GM21526 (cell line): ENCODE measurements around the gene TPD52L1.

Source experiments
- ATAC-seq: cut with Tn5 transposase; IDR thresholded peaks from one replicate; pipeline ENCODE4 v1.9.1; 2021; ENCODE audit warnings: moderate library complexity; ENCODE audit not compliant: unreplicated experiment, low FRiP score

Gene TPD52L1

DNA sequence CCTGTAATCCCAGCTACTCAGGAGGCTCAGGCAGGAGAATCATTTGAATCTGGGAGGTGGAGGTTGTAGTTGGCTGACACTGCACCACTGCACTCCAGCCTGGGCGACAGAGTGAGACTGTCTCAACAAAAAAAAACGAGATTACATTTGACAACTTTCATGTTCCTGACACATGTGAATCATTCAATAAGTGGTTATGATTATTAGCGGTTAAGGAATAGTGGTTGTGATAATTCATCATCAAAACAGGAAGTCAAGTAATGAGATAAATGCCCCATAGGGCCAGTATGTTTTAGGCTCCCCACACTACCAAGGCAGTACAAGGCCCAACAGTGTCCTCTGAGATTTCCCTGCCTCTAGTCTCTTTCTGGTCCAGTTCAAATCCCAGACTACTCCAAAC lies 145.7 kb downstream of the TPD52L1 start:
- no peak for ATAC-seq

DNA sequence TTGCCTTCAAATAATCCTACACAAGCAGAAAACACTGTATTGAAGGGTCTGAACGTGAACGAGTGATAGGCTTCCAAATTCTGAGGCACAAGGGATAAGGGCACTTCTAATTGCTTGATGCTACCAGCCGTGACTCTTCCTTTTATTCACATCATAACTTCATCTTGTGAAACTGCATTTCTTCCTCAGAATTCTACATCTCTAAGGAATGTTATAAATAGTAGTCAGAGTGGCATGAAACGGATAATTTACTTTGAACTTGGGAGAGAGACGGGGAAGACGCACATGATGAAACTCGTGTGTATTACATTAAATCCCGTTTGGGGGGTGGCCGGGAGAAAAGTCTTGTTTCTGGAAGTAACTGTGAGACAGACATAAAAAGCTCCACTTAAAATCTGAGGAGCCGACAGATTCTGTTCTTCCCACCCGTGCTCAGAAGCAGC lies 147.4 kb downstream of the TPD52L1 start:
- no peak for ATAC-seq

DNA sequence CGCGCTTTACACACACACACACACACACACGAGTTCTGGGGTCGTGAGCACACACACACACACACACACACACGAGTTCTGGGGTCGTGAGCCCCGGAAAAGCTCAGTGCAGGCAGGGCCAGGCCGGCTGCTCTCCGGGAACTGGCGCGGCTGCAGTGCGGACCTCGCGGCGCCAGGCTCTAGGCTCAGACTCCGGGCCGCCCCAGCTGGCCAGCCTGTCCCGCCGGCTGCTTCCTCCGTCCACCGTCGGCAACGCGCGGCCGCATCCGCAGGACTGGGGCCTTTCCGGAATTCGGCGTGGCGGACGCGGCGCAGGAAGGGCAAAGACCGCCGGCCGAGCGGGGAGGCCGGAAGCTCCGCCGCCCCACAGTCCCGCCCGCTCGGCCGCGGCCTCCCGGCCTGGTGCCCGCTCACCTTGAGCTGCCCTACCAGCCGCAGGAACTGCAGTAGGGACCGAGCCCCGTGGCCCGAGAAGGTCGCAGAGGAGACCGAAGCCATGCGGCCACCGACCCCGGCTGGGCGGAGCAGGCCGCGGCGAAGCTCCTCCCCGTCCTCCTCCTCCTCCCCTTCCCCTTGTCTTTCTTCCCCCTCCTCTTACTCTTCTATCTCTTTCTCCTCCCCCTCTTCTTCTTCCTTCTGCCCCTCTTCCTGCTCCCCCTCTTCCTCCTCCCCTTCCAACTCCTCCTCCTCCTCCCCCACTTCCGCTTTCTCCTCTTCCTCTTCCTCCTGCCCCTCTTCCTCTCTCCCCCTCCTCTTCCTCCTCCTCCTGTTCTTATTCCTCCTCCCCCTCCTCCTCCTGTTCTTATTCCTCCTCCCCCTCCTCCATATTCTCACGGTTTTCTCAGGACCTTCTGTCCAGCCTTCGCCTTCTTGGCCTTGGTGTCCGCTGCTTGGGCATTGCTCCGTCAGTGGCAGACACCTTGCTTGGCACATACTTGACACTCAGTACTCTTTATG lies 148.1 kb downstream of the TPD52L1 start, which contains the start of gene HDDC2:
HDDC2 (minus strand) TSS at position 533 of the 957 bp plus-strand sequence; CDS start at position 498, 35 bp downstream.
- ATAC-seq = peak; percentile 81

- ATAC-seq = no peak
These were observed 149.4 kb downstream of the TPD52L1 start for GRCh38 chr6:125302840-125303511.

- no peak for ATAC-seq
These were observed 149.9 kb downstream of the TPD52L1 start for GRCh38 chr6:125303512-125303854.

DNA sequence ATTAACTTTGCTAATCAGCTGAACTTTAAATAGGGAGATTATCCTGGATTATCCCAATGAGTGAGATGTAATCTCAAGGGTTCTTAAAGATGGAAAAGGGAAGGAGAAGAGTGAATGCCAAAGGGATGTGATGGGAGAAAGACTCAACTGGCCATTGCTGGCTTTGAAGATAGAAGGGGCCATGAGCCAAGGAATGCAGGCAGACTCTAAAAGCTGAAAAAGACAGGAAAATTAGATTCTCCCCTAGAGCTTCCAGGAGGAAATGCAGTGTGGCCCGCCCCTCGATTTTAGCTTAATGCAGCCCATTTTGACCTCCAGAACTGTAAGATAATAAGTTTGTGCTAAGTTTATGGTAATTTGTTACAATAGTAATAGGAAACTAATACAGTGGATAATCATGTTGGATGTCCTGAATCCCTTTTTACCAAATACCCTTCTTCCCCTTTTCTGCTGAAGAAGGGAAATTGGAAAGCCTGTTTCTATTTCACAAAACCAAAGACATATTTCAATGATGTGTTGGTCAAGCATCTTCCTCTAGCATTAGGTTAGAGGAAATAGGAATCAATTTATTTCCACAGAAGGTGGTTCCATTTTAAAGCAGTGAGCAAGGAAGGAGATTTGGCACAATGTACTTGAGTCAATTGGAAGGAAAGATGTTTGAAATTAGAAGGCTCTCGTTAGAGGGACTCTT lies 151.5 kb downstream of the TPD52L1 start:
- ATAC-seq = no peak

DNA sequence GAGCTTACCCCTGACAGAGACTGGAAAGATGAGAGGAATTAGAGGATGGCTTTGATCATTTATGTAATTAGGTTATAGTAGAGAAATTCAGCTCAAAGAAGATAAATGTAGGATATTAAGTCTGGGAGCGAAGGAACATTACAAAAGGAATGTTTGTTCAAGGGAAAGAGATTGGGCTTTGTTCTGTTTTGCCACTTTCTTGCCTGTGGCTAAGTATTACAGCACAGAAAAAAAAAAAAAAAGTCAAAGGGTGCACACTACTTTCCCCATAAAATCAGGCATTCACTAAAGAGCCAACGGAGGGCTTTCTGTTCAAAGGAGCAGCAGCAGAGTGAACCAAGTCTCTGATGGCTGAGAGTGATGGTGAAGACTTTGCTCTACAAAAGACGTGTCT lies 153.2 kb downstream of the TPD52L1 start:
- ATAC-seq = no peak

DNA sequence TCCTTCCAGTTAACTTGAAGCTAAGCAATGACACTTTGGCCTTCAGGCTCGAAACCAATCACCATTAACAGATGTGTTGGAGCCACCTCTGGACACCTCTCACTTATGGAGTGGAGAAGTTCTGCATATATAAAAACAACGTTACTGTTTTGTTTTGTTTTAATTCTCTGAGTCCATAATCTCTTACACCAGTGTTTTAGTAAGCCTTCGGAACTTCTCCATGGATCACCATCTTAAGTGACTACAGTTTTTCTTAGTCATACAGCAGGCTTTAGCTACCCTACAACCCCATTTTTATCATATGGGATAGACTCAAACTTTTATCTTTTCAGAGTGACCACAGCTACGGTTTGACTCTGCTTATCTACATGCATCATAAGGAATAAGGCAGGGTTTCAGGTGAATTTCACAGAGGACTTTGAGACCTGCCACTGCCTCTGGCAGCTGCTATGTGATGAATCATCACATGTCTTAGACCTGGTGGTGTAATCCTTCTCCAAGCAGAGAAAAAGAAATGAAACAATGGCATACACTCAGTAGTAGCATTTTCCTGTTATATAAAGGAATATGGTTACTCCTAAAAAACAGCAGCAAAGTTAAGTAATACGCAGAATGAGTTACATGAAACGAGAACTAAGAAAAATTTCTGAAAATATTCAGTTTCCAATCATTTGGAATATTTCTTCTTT lies 153.7 kb downstream of the TPD52L1 start:
- no peak for ATAC-seq

- ATAC-seq = no peak
These were observed 154.5 kb downstream of the TPD52L1 start for GRCh38 chr6:125307964-125308615.

- peak; percentile 82 for ATAC-seq
These were observed 157.5 kb downstream of the TPD52L1 start for GRCh38 chr6:125310994-125311649.

DNA sequence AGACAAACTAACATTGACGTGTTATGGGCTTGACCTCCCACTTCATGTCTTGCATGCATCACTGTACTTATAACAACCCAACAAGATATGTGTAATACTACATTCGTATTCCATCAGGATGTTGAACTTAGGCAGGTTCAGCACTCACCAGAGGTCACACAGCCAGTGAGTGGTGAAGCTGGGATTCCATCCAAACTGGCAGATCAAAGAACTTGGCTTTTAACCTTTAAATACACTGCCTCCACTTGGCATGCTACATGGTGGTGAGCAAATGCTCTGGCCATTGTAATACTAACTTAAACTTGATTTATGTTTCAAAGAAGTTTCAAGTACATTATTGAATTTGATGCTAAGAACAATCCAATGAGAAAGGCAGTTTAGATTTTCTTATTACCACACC lies 158.9 kb downstream of the TPD52L1 start:
- no peak for ATAC-seq

- no peak for ATAC-seq
These were observed 159.4 kb downstream of the TPD52L1 start for GRCh38 chr6:125312950-125313349.
